ENCODE measurements around the gene GNA15.

GRCh38 chr19:3208317-3209207, 72.7 kb downstream of the GNA15 start:
- TF ChIP-seq POLR2A (IDR thresholded peaks at IDR 0.05) (no peak), CTCF (IDR thresholded peaks at IDR 0.05 in 8 of 11, conservative IDR thresholded peaks at IDR 0.05 in 3 of 11) (no peak), POLR2AphosphoS5 (IDR thresholded peaks at IDR 0.05) (no peak)

Measured in spleen (tissue), 7 donors.